Gastroesophageal sphincter (tissue), 4 donors: Measurements from ENCODE around the gene ZNF764. TPM values are rescaled to one million over a fixed set of nuclear protein-coding genes. Genes with fewer than 3 reads are reported as not detected.

Source experiments
- ATAC-seq: fragments of 150-250 bp; one replicate; pipeline ENCODE4 v1.9.1; 2016; ENCODE audit warnings: mild to moderate bottlenecking, moderate library complexity
- H3K27ac ChIP-seq, 4 donors: fragments of 200-600 bp; sonication (generic) in 3 of 4; 1 replicate in 3 of 4; 2 replicates in 1 of 4; pipeline ENCODE4 v1.5.1; 2016 to 2019
- H3K27me3 ChIP-seq: fragments of 200-600 bp; sonication (generic); one replicate; pipeline ENCODE4 v1.5.1; 2019
- H3K36me3 ChIP-seq, 2 donors: fragments of 200-600 bp; sonication (generic); one replicate each; pipeline ENCODE4 v1.5.1; 2019; ENCODE audit warnings: control low read depth in 1 of 2
- H3K4me1 ChIP-seq, 3 donors: fragments of 200-600 bp; sonication (generic); 1 replicate in 2 of 3; 2 replicates in 1 of 3; pipeline ENCODE4 v1.5.1; 2016 to 2019; ENCODE audit warnings: control low read depth in 2 of 3
- H3K4me3 ChIP-seq, 2 donors: fragments of 200-600 bp; sonication (generic); one replicate each; pipeline ENCODE4 v1.5.1; 2019; ENCODE audit warnings: mild to moderate bottlenecking in 1 of 2, moderate library complexity in 1 of 2
- H3K9me3 ChIP-seq, 3 donors: fragments of 200-600 bp; sonication (generic); one replicate each; pipeline ENCODE4 v1.5.1; 2017 to 2019; ENCODE audit warnings: control low read depth in 2 of 3
- EP300 ChIP-seq: sonication (generic); formaldehyde crosslinking; IDR thresholded peaks from one replicate; pipeline ENCODE4 v1.6.1; 2017; ENCODE audit warnings: antibody characterized with exemption, mild to moderate bottlenecking
- POLR2A ChIP-seq, 2 donors: fragments of 450-650 bp; IDR thresholded peaks; one replicate each; pipeline ENCODE4 v1.6.1; 2017; ENCODE audit warnings: antibody characterized with exemption in 2 of 2, mild to moderate bottlenecking in 2 of 2, moderate library complexity in 1 of 2
- POLR2AphosphoS5 ChIP-seq: sonication (generic); formaldehyde crosslinking; IDR thresholded peaks from one replicate; pipeline ENCODE4 v1.6.1; 2017; ENCODE audit warnings: antibody characterized with exemption
- WGBS, 2 donors: methylation state at CpG; one replicate each; pipeline ENCODE4 v1.1.5; 2018; ENCODE audit warnings: low coverage in 1 of 2; 5-methylcytosine and 5-hydroxymethylcytosine counted together
- total RNA-seq, 4 donors: library from RNA; depleted of rRNA; stranded (reverse); fragments of >200 nt; gene quantifications; one replicate each; pipeline ENCODE4 v1.1.0, GENCODE V29; 2016
- TF ChIP-seq, protein P1 (sequence below), 4 experiments: fragments of 200-600 bp in 2 of 4; fragments of 450-650 bp in 2 of 4; sonication (generic) in 1 of 4; IDR thresholded peaks; one replicate each; pipeline ENCODE4 v1.5.1; 2017 to 2019; ENCODE audit warnings: antibody characterized with exemption in 4 of 4, mild to moderate bottlenecking in 2 of 4, moderate library complexity in 2 of 4

The ZNF764 gene
- total RNA-seq, 4 donors from 2014 or later: 6.3 to 13.1 (median 9.3) TPM

DNA sequence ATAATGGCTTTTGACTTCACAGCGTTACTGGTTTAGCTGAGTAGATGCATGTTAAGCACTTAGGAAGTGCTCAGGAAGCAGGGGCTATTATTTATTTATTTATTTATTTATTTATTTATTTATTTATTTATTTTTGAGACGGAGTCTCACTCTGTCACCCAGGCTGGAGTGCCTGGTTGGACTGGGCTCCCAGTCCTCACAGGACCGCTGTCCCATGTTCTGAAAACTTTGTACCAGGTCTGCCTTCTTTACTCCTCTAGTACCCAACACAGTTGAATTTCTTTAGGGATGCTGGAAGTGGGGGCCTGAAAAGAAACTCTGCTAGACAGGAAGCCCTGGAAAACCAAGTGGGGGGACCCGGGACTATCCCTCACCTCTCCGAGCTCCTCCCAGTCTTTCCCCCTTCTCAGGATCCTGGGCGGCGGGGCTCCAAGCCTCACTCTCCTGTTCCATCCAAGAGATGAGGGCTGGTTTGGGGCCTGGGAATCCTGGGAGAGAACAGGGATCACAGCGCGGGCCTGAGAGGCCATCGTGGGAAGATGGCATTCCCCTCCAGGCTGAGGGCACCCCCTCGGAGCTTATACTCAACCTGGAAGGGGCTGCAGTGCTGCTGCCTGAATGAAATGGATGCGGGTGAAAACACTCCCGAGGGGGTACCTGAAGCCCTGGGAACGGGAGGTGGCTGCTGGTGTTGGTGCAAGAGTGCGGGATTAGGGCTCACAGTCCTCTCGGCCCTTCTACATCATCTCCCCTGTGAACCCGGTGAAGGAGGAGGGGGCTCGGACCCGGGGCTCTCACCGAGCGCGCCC lies 12.7 kb upstream of the ZNF764 start:
- Histone ChIP-seq H3K4me1 (peaks cover 0 to 30% (median 19%) of the 10 kb centered on the region in 3 donors), H3K9me3 (no peaks in the 10 kb centered on the region), H3K36me3 (peaks cover 0 to 5% of the 10 kb centered on the region in 2 donors), H3K4me3 (peak overlapping the region; percentile 72 to 78), H3K27ac (peak overlapping the region; percentile 91 to 99 (median 96)), H3K27me3 (no peaks in the 10 kb centered on the region)
- ATAC-seq: no peak
- TF ChIP-seq POLR2A (IDR thresholded peaks at IDR 0.05) (no peak), POLR2AphosphoS5 (no peak)
- TF ChIP-seq, protein P1, sequence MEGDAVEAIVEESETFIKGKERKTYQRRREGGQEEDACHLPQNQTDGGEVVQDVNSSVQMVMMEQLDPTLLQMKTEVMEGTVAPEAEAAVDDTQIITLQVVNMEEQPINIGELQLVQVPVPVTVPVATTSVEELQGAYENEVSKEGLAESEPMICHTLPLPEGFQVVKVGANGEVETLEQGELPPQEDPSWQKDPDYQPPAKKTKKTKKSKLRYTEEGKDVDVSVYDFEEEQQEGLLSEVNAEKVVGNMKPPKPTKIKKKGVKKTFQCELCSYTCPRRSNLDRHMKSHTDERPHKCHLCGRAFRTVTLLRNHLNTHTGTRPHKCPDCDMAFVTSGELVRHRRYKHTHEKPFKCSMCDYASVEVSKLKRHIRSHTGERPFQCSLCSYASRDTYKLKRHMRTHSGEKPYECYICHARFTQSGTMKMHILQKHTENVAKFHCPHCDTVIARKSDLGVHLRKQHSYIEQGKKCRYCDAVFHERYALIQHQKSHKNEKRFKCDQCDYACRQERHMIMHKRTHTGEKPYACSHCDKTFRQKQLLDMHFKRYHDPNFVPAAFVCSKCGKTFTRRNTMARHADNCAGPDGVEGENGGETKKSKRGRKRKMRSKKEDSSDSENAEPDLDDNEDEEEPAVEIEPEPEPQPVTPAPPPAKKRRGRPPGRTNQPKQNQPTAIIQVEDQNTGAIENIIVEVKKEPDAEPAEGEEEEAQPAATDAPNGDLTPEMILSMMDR (IDR thresholded peaks at IDR 0.05): no peak
- 4 to 73% methylated on average over 1 to 4 of the region's 22 CpGs for WGBS, 2 donors

DNA sequence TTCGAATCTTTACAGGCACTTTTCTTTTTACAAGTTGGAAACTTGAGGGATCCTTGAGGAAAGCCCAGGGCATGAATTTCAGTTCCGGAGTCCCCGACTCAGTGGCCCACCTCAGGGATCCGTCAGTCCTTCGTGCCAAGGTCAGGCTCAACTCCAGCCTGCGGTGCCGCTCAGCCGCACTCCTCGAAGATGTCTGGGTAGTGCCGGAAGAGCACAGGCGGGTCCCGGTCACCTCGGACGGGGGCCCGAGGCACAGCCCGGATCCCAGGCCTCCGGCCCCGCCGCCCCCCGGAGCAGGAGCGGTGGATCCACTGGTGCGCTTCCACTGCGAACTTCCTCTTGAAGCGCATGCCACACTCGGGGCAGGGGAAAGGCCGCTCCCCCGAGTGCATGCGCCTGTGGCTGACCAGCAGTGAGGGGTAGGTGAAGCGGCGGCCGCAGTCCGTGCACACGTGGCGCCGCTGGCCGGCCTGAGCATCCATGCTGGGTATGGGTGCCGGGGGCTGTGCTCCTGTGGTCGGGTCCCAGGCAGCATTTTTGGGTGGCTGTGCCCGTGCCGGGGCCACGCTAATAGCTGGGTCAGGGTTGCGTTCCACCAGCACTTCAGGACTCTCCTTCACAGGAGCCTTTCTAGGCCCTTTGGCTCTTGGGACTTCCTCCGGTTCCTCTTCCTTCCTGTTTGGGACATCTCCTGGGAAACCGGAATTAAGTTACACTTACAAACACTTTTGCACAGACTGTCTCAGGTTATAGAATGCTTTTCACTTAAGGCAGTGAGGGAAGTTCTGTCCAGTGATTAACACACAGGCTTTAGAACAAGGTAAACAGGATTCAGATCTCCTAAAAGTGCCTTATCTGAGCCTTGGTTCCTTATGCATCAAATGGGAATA lies 11.8 kb upstream of the ZNF764 start:
- peak overlapping the region; percentile 91 to 99 (median 96) for H3K27ac ChIP-seq
- no peak for ATAC-seq
- peaks cover 0 to 30% (median 19%) of the 10 kb centered on the region in 3 donors for H3K4me1 ChIP-seq
- H3K27me3 ChIP-seq: no peaks in the 10 kb centered on the region
- TF ChIP-seq EP300: no peak
- TF ChIP-seq, protein P1 (IDR thresholded peaks at IDR 0.05): no peak
- no peak for TF ChIP-seq POLR2AphosphoS5
- no peak for TF ChIP-seq POLR2A (IDR thresholded peaks at IDR 0.05)
- H3K4me3 ChIP-seq: peak overlapping the region in 1 of 2 donors; percentile 78
- H3K36me3 ChIP-seq: peaks cover 0 to 5% of the 10 kb centered on the region in 2 donors
- WGBS, 2 donors: 50 to 76% methylated on average over 4 to 8 of the region's 44 CpGs
- no peaks in the 10 kb centered on the region for H3K9me3 ChIP-seq

DNA sequence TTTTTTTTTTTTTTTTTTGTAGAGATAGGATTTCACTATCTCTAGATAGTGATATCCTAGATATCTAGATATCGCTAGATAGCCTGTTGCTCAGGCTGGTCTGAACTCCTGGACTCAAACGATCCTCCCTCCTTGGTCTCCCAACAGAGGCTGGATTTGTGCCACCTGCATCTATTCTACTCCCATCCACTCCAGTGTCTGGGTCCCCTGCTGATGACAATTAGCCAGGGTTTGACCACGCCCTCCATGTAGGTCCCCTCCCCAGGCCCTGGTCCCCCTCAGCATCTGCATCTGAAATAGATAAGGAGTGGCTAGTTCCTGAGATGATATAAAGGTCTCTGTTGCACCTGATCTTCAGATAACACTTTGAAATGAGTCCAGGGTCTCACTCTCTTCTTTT lies 11.1 kb upstream of the ZNF764 start:
- Histone ChIP-seq H3K36me3 (peaks cover 0 to 5% of the 10 kb centered on the region in 2 donors), H3K27me3 (no peaks in the 10 kb centered on the region), H3K4me3 (no peak overlapping the region), H3K4me1 (peaks cover 0 to 30% (median 19%) of the 10 kb centered on the region in 3 donors), H3K9me3 (no peaks in the 10 kb centered on the region), H3K27ac (peak overlapping the region in 2 of 4 donors; percentile 6 to 19)
- WGBS, 2 donors: 71 to 89% methylated on average over 3 of the region's 3 CpGs
- no peak for ATAC-seq
- TF ChIP-seq POLR2A (IDR thresholded peaks at IDR 0.05) (no peak), POLR2AphosphoS5 (no peak), EP300 (no peak)
- TF ChIP-seq, protein P1 (IDR thresholded peaks at IDR 0.05): no peak

DNA sequence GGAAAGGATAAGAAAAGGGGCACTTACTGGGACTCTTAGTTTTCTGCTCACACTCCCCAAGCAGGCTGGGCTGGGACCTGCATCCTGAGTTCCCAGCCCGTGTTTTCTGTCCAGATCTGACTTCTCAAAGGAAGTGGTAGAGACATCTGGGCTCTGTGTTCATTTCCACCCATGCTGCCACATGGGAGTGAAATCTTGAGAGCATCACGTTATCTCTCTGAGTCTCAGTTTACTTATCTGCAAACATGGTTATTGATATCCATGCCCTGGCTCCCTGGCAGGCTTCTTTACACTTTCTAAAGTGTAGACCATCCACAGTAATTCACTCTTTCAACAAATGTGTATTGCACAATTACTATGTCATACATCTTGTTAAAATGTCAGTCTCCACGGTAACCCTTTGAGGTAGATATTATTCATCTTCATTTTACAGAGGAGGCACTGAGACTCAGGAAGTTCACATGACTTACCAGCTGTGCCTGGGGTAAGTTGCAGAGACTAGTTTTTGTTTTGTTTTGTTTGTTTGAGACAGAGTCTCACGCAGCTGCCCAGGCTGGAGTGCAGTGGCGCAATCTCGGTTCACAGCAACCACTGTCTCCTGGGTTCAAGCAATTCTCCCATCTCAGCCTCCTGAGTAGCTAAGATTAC lies 9.9 kb upstream of the ZNF764 start:
- H3K36me3 ChIP-seq: peaks cover 0 to 5% of the 10 kb centered on the region in 2 donors
- ATAC-seq: no peak
- no peak overlapping the region for H3K4me3 ChIP-seq
- WGBS, 2 donors: 58% methylated on average over 5 to 6 of the region's 6 CpGs
- no peaks in the 10 kb centered on the region for H3K27me3 ChIP-seq
- H3K4me1 ChIP-seq: peaks cover 0 to 30% (median 19%) of the 10 kb centered on the region in 3 donors
- TF ChIP-seq, protein P1 (IDR thresholded peaks at IDR 0.05): no peak
- no peak for TF ChIP-seq EP300
- no peak for TF ChIP-seq POLR2A (IDR thresholded peaks at IDR 0.05)
- no peak for TF ChIP-seq POLR2AphosphoS5
- no peaks in the 10 kb centered on the region for H3K9me3 ChIP-seq
- H3K27ac ChIP-seq: peak overlapping the region in 1 of 4 donors; percentile 19
